Neural cell (in vitro differentiated cells): Measurements from ENCODE around the gene LRRC4B.
"Not testable (repeated sequence)": the region's sequence is repeated elsewhere in the genome, so short reads cannot be mapped to it uniquely, and the experiment has no call there.

Experiments
- CTCF ChIP-seq: fragments of 450-650 bp; IDR thresholded peaks from 2 replicates; pipeline ENCODE4 v1.5.1; 2014; ENCODE audit warnings: antibody characterized with exemption, mild to moderate bottlenecking, moderate library complexity; ENCODE audit not compliant: poor library complexity, severe bottlenecking
- EP300 ChIP-seq: fragments of 450-650 bp; conservative IDR thresholded peaks from 2 replicates; pipeline ENCODE4 v1.6.1; 2014; ENCODE audit warnings: antibody characterized with exemption, mild to moderate bottlenecking, moderate library complexity; ENCODE audit not compliant: poor library complexity, severe bottlenecking
- EZH2 ChIP-seq: fragments of 200-600, 300-800 bp; shearing (Covaris generic), sonication (generic); IDR thresholded peaks from 2 replicates; pipeline ENCODE4 v1.6.1; 2014; ENCODE audit warnings: antibody characterized with exemption, low read length, borderline replicate concordance, mild to moderate bottlenecking; ENCODE audit not compliant: insufficient read depth, poor library complexity, severe bottlenecking
- POLR2AphosphoS5 ChIP-seq: IDR thresholded peaks from 2 replicates; pipeline ENCODE4 v1.6.1; 2012
- RAD21 ChIP-seq: fragments of 450-650 bp; conservative IDR thresholded peaks from 2 replicates; pipeline ENCODE4 v1.6.1; 2014; ENCODE audit warnings: antibody characterized with exemption, mild to moderate bottlenecking, moderate library complexity
- SMC3 ChIP-seq: fragments of 450-650 bp; conservative IDR thresholded peaks from 2 replicates; pipeline ENCODE4 v1.6.1; 2014; ENCODE audit warnings: antibody characterized with exemption, mild to moderate bottlenecking, moderate library complexity; ENCODE audit not compliant: poor library complexity
- TAF1 ChIP-seq: IDR thresholded peaks from 2 replicates; pipeline ENCODE4 v1.6.1; 2012; ENCODE audit warnings: low read depth

DNA sequence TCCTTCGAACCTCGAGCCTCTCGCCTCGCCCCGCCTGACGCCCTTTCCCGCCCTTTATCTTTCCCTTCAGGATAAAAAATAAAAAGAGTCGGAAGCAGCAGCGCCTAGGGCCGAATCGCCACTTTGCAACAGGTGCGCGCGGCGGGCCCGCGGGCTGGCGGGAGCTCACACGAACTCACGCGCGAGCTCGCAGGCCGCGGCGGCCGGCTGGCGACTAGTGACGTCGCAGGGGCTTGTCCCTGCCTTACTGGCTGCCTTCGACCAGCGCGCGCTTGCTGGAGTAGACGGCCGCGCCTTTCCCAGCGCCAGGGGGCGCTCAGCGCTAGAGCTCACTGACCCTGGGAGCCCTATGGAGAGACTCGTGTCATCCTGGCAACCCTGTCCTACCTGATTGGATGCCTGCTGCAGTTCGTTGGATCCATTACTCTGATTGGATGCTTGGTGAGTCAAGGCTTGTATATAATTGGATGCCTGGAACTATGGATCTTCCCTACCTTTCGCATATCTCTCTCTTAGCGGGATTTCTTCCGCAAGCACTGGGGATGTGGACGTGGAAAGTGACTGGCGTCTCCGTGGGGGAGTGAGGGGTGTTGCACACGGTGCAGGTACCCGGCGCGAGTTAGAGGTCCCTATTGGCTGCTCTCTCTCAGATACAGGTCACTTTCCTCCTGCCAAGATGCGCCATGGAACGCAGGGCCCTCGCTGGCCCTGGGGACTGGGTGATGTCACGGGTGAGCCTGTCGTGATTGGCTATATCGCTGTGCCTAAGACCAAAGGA is 38.0 kb upstream of the LRRC4B start:
- TF ChIP-seq CTCF, TAF1, RAD21, EP300, EZH2, POLR2AphosphoS5, SMC3: not testable (repeated sequence)
